NCI-H2196 (cell line): ENCODE results near the gene EFCAB8.
A peak's percentile ranks its signal among the peaks of the same experiment; 100 is the strongest.
"Not testable (repeated sequence)": the region's sequence is repeated elsewhere in the genome, so short reads cannot be mapped to it uniquely, and the experiment has no call there.

Source experiments
- DNase-seq: peaks from one replicate; lab custom pipeline; 2025; ENCODE audit not compliant: unreplicated experiment; lab: John Stamatoyannopoulos, UW

EFCAB8 gene

DNA sequence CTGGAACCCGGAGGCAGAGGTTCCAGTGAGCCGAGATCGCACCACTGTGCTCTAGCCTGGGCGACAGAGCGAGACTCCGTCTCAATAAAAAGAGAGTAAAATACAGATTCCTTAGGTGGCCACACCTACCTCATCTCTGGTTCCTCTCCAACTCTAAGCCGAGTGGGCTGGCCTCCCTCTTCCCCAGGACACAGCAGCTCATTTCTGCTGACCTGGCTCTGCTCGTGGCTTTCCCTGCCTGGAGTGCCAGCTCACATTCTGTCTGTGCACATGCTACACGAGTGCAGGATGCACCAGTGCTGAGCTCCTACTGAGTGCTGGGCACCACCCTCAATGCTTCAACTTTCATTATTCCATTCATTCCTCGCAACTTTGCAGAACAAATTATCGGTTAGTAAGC, 28.8 kb downstream of the EFCAB8 start:
- no peak for DNase-seq

DNA sequence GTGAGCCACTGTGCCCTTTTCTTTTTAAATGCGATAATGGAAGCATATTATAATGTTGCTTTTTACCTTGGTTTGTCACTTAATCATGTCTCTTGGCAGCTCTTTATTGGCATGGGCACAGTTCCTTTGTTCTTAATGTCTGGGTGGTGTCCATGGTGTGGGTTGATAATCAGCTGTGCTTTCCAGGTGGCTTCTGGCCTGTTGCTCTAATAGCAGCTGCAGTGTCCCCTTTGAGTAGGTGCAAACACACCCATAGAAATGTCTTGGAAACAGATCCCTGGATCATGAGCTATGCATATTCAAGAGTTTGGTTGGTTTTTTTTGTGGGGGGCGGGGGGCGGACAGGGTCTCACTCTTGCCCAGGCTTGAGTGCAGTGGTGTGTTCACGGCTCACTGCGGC, 29.9 kb downstream of the EFCAB8 start:
- DNase-seq, result peak; percentile 17

DNA sequence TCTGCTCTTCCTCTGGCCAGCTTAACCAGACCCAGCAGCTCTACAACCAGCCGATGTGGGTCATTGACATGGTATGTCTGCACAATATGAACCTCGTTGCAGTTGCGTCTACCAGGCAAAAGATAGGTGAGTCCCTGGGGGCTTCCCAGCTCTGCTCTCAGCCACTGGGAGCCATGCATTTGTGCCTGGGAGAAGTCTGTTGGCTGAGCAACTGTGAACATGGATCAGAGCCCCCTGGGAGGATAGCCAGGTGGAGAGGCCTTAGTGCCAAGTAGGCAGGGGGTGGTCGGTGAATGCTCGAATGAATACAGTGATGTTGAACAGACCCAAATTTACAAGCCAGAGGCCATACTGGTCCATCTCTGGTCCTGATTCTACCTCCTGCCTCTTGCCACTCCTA, 30.6 kb downstream of the EFCAB8 start:
- no peak for DNase-seq

DNA sequence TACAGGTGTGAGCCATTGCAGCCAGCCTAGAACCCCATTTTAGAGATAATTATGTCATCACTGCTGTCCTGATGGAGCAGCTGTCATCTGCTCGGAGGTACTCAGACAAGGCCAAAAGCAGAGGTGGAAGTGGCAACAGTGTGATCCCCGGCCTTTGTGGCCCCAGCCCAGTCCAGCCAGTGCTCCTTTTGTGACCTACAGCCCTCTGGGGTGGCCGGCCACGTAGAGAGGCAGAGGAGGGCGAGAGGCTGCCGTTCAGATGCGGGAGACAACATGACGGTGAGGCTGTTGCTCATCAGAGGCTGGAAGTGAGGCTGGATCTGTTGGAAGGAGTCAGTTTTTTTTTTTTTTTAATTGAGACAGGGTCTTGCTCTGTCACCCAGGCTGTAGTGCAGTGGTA, 32.8 kb downstream of the EFCAB8 start:
- DNase-seq, result no peak

DNA sequence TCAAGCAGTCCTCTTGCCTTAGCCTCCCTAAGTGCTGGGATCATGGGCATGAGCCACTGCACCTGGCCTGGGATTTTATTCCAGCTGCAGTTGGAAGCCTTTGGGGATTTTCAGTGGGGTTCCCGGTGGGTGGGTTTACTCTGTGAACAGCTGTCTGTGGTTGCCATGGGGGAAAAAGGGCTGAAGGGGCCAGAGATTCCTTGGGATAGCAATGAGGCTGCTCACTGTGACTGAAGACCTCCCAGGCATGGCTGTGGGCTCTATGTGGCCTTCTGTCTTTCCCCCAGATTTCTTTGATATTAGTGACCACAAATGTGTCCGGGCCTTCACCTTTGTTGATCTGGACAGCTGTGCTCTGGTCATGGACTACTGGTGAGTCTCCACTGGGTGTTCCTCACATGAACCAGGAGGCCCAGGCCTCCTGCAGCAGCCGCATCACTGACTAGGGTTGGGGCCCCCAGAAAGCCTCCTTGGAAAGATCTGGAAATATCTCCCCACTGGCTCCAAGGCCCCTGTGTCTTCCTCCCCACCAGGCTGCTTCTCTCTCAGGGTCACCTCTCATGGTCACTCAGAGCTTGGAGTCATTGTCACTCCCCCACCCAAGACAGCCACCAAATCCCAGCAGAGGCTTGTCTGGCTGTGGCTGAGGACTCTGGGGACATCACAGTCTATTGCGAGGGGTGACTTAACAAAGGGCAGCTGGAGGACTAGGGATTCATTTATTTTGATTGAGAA, 33.4 kb downstream of the EFCAB8 start:
- no peak for DNase-seq

DNA sequence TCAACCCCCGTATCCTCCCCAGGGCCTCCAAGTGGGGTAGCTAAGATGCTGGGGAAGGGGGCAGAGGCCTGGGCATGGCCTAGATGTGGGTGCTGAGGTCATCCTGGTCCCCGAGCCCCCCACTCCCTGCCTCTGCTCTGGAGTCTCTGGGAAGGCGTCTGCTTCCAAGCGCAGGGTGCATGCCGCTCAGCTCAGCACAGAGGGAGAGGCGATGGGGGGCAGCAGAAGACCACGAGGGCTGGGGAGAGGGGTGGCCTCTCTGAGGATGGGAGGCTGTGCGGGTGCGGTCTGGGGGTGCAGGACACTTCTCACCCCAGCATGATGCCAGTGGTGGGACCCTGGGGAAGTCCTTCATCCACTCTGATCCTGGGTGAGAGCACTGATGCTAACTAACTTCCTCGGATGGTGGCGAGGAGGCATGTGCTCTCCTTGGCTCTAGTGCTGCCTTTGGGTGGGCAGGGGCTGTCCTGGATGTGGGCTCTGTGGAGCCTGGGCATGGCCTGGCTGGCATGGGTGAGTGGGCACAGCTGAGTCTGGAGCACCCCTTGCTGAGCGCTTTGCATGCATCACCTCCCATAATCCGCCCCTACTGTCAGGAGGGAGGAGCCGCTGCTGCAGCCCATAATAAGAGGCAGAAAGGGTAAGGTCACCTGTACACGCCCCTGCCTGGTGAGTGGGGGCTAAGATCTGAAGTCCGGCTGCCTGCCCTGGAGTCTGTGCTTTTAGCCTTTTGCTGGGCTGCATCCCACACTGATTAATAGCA, 34.7 kb downstream of the EFCAB8 start:
- no peak for DNase-seq

DNA sequence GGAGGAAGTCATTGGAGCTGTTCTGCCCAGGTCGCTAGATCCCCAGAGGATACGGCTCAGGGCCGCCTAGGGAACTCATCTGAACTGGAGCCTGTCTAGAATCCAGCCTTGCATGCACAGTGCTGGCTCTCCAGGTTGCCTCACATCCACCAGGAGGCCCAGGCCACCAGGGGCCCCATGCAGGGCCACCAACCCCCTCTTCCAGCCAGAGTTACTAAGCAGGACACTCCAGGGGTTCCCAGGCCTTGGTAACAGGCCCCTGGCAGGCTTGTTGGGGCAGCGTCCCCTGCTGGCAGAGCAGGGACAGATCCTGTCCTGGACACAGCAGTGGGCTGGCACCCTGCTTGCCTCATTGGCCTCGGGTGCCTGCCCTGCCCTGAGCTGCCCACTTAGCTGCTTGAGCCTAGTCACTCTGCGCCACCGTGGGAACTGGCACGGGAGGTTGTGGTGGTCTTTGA, 35.3 kb downstream of the EFCAB8 start:
- no peak for DNase-seq

DNA sequence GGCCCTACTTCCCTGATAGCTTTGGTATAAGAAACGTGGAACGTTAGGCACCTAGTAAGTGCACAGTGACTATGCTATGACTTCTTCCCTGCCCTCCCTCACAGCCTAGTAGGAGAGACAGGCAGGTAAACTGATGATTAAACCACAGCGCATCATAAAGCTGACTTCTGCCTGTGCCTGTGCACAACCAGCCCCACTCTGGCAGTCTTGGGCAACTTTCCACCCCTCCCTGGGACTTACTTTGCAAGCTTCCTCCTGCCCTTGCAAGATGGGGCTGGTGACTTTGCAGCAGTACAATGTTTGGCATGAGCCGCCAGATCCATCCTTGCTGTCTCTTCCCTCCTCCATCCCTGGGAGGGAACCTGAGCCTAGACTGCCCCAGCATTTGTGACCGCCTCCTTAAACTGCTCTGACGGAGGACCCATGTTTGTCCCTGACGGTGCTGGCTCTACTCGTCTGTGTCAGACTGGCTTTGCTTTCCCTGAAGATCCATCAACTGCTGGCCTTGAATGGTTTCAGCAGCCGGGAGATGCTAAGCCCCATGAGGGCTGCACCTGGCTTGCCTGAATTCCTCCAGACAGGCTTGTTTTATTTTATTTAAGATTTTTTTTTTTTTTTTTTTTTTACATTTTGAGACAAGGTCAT, 36.1 kb downstream of the EFCAB8 start:
- DNase-seq, result no peak

DNA sequence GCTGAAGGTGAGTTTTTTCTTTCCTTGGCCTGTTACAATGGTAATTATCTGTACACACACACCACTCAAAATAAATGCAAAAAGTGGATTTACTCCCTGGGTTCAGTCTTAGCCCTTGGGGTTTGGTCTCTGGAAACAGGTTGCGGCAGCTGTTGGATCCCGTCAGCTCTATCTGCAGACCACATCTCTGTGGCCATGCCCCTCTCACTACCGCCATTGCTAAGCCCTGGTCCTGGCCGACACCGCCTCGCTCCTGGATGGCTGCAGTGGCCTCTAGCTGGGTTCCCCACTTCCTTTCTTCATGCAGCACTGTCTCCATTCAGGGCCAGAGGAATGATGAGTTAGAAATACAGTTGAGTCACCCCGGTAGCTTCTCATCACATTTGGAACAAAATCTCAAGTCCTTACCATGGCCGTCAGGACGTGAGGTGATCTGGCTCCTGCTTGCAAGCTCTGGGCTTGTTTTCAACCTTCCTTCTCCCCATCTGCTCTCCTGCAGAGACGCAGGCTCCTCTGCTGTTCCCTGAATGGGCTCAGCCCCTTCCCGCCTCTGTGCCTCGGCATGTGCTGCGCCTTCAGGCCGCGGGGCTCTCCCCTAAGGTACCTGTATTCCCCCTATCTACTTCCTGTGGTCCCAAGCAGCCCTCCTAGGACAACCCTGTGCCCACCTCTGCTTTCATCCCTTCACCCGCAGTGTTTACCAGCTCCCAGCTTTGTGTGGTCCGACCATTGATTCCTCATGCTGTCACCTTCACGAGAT, 38.0 kb downstream of the EFCAB8 start:
- DNase-seq, result no peak

DNA sequence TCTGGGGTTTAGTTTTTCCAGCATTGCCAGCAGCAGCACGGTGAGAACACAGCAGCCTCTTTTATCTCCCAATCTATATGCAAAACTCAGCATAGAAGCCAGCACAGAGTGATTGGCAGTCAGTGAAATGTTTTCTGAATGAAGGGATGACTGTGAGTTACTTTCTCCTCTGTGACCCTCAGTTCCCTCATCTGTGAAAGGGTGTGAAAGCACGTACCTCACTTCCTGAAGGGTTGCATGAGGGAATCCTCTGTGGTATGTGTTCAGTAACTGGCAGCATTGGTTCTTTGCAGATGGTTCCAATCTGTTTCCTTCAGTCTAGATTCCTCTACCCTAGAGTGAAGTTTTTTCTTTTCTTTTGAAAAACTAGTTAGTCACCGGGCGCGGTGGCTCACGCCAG, 40.0 kb downstream of the EFCAB8 start:
- no peak for DNase-seq

DNA sequence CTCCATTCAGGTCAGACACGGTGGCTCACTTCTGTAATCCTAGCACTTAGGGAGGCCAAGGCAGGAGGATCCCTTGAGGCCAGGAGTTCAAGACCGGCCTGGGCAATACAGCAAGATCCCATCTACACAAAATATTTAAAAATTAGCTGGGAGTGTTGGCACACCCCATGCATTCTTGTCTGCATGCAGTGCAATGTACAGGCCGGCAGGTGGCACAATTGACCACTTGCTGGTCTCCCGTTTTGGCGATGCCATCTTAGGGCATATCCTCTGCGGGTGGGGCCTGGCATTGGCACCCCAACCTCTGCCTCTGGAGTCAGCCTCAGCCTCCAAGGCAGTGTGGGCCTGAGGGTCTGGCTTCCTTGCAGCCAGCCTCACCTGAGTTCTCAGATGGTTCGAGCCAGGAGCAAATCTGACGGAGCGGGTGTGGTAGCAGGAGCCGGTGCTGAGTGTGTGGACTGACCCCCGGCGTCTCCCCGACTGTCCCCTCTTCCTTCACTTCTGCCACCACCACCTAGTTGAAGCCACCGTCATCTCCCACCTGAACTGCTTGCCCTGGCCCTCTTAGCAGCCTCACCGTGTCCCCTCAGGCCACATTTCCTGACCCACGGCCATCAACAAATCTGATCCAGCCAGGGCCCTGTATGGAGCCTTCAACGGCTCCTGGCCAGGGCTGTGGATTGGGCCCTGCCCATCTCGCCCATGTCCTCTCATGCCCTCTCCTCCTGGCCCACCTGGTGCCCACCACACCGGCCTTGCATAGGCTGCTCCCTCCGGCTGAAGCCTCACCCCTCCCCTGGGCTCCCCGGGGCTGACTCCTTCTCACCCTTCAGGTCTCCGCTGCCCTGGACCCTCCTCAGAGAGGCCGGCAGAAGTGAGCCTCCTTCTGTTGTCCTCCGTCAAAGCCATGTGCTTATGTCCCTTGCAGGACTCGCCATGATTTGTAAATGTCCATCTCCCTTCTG, 44.0 kb downstream of the EFCAB8 start:
- DNase-seq, result peak; percentile 60

DNA sequence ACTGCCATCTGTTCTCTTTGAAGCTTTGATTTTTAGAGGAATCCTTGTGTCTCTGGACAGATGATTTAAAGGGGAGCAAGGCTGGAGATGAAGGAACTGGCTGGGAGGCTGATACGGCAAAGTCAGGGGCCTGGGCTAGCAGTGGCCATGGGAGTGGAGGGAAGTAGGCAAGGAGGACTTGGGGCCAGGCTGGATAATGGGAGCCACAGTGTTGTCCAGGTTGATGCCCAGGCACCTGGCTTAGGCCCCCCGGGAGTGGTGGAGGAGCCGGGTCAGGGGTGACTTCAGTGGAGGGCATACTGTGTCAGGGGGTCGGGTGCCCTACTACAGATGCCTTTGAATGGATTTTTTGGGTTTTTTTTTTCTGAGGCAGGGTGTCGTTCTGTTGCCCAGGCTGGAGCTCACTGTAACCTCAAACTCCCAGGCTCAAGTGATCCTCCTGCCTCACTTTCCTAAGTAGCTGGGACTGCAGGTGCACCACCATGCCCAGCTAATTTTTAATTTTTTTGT, 45.0 kb downstream of the EFCAB8 start:
- DNase-seq, result no peak

DNA sequence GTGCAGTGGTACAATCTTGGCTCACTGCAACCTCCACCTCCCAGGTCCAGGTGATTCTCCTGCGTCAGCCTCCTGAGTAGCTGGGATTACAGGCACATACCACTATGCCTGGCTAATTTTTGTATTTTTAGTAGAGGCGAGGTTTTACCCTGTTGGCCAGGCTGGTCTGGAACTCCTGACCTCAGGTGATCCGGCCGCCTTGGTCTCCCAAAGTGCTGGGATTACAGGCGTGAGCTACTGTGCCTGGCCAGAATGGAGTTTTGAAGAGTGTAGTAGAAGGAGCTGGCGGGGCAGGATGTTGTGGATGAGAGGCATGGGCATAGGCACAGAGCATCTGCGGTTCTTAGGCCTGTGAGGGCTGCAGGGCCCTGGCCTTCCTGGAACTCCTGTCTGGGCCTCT, 46.0 kb downstream of the EFCAB8 start:
- DNase-seq, result not testable (repeated sequence)

DNA sequence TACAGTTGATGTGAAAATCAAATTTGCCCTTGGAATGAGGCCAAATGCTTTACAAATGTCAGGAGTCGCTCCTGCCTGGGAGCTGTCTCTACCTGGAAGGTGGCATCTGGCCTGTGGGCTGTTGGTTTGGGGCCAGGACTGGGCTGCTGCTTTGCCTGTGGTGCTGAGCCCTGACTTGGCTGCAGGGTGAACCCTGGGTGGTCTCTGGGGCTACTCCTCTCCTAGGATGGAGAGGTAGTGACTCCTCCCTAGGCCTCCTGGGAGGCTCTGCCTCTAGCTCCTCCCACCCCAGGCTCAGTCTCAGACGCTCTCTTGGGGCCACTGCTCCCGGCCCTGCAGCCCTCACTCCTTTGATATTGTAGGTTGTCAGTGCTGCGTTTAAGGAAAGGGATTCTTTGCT, 47.5 kb downstream of the EFCAB8 start:
- no peak for DNase-seq

DNA sequence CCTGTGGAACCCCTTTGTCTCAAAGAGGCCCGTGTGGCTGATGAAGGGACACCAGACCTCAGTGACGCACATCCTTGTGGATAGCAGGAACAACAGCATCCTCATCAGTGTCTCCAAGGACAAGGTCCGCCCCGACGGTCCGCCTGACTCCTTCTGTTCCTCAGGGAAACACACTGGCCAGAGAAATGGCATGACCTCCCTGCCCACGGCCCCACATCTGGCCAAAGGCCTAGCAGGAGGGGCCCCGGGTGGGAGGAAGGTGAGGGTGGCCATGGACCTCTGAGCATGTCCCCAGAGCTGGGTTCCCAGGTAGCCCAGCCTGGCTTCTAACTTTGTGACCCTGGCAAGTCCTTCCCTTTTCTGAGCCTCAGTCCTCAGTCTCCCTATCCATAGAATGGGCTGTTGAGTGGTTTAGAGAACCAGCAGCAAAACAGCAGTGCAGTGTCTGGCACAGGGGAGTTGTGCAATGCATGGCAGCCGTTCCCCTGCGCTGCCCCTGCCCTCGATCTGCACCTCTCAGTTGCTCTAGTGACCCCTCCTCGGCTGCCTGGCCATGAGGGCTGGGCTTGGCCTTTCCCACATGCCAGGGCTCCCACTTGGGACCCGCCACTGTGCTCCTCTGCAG, 48.3 kb downstream of the EFCAB8 start:
- DNase-seq, result no peak

DNA sequence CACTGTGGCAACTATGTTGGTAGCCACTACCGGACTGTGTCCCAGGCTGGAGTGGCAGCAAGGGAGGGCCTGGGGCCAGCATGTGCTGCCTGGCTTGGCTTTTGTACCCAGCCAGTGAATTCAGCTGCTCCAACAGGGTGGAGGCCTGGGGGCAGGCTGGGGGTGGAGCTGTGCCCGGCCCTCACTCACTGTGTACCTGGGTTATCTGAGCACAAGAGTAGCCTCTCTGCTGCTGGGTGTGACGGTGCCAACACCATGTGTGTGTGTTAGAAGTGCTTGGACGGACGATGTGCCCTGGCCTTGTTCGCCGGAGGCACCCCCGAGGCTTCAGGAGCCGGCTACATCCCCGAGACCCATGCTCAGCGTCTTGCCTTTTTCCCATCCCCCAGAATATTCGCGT, 49.2 kb downstream of the EFCAB8 start:
- DNase-seq, result no peak

DNA sequence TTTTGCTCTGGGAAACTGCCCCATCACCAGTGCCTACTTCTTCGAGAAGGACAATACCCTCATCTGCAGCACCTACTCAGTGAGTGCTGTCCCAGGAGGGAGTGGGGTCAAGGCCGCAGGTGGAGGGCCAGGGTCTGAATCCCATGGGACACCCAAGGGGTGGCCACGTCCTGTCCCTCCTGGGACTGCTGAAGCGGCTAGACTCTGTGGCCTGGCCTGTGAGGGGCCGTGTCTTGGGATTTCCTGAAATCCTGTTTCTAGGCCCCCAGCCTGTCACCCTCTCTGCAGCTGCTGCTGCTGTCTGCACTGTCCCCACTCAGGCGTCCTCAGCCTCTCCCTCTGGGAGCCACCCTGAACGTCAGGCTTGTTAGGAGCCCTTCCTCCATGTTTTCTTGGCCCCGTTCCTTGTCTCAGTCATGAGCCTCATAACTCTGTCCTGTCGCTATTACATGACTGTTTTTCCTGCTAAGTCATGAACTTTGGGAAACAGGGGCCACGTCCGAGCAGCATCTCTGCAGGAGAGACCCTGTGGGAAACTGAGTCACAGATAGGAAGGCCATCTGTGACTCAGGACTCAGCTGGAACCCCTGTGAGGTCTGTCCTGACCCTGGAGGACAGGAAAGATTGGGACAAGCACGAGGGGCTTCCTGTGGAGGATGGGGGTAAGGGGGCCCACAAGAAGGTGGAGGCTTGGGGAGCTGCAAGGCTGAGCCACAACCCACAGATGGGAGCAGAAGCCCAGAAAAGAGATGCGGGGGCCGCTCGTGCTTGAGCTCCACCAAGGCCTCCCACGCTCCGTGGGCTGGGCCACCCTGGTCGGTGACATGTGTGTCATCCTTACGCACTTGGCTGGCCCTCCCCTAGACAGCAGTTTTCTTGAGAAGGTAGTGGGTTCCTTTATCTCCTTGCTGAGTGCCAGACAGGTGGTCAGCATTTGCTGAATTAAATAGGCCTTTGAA, 49.9 kb downstream of the EFCAB8 start:
- no peak for DNase-seq

DNA sequence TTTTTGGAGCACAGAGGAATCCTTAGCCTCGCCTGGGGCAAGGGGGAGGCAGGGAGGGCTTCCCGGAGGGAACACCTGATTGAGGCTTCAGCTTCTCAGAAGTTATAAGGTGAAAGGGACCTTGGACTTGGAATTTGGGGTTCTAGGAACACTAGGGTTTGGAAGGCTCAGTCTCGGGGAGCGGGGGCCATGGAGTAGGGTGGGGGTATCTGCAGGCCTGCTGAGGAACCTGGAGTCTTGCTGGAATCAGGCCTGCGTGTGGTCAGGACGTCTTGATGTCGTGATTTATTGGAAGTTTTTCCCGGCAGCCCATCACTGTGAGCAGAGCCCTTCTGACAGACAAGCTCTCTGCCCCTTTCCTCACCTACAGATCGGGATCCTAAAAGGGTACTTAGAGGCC, 50.7 kb downstream of the EFCAB8 start:
- no peak for DNase-seq
